Hepatocyte (in vitro differentiated cells): ENCODE measurements around the gene QTRT2. TPM values are rescaled to one million over a fixed set of nuclear protein-coding genes. Genes with fewer than 3 reads are reported as not detected.

Experiments
- DNase-seq: peaks from one replicate; pipeline ENCODE4 v3.0.0-alpha.2; 2016; ENCODE audit warnings: low spot score
- H2AFZ ChIP-seq: fragments of 200-600 bp; sonication (generic); 2 replicates; pipeline ENCODE4 v1.6.0; 2016; ENCODE audit warnings: antibody characterized with exemption, mild to moderate bottlenecking
- H3K27ac ChIP-seq: fragments of 200-600 bp; sonication (generic); 2 replicates; pipeline ENCODE4 v1.5.1; 2016; ENCODE audit warnings: mild to moderate bottlenecking
- H3K27me3 ChIP-seq: fragments of 200-600 bp; sonication (generic); 2 replicates; pipeline ENCODE4 v1.6.1; 2016
- H3K36me3 ChIP-seq: fragments of 200-600 bp; sonication (generic); replicated peaks from 2 replicates; pipeline ENCODE4 v1.5.1; 2016; ENCODE audit warnings: low read depth; ENCODE audit not compliant: insufficient read depth
- H3K4me1 ChIP-seq: fragments of 200-600 bp; sonication (generic); 2 replicates; pipeline ENCODE4 v1.5.1; 2016; ENCODE audit warnings: mild to moderate bottlenecking, moderate library complexity; ENCODE audit not compliant: insufficient read depth
- H3K4me2 ChIP-seq: fragments of 200-600 bp; sonication (generic); 2 replicates; pipeline ENCODE4 v1.6.0; 2016
- H3K4me3 ChIP-seq: fragments of 200-600 bp; sonication (generic); 2 replicates; pipeline ENCODE4 v1.5.1; 2016; ENCODE audit warnings: mild to moderate bottlenecking
- H3K79me2 ChIP-seq: fragments of 200-600 bp; sonication (generic); 2 replicates; pipeline ENCODE4 v1.6.0; 2017; ENCODE audit warnings: mild to moderate bottlenecking
- H3K9me2 ChIP-seq: fragments of 200-600 bp; sonication (generic); replicated peaks from 2 replicates; pipeline ENCODE4 v1.6.0; 2017; ENCODE audit warnings: mild to moderate bottlenecking; ENCODE audit not compliant: insufficient read depth
- H3K9me3 ChIP-seq: fragments of 200-600 bp; sonication (generic); 2 replicates; pipeline ENCODE4 v1.5.1; 2016; ENCODE audit warnings: low read depth, mild to moderate bottlenecking
- H4K20me1 ChIP-seq: fragments of 200-600 bp; sonication (generic); 2 replicates; pipeline ENCODE4 v1.6.0; 2016; ENCODE audit warnings: mild to moderate bottlenecking; ENCODE audit not compliant: insufficient read depth, poor library complexity, severe bottlenecking
- EZH2 ChIP-seq: fragments of 200-600 bp; sonication (generic); IDR thresholded peaks from 2 replicates; pipeline ENCODE4 v1.6.1; 2016; ENCODE audit warnings: antibody characterized with exemption, mild to moderate bottlenecking, borderline replicate concordance
- EZH2phosphoT487 ChIP-seq: fragments of 200-600 bp; sonication (generic); IDR thresholded peaks from one replicate; pipeline ENCODE4 v1.6.1; 2018; ENCODE audit warnings: antibody characterized with exemption, mild to moderate bottlenecking, low read depth, moderate library complexity; ENCODE audit not compliant: unreplicated experiment, severe bottlenecking
- WGBS: methylation state at CpG from one replicate; pipeline ENCODE4 v1.1.6; 2016; ENCODE audit warnings: low lambda C conversion rate; ENCODE audit errors: missing lambda C conversion rate; 5-methylcytosine and 5-hydroxymethylcytosine counted together
- polyA plus RNA-seq: library from polyadenylated mRNA; unstranded; fragments of >200 nt; fragmentation: Nextera tagmentation; extraction: Ambion mirVana; gene quantifications from 2 replicates; pipeline ENCODE4 v1.2.1, GENCODE V29; 2016
- total RNA-seq: library from RNA; depleted of rRNA; stranded (reverse); fragments of >200 nt; gene quantifications from 2 replicates; pipeline ENCODE4 v1.2.3, GENCODE V29; 2014
- TF ChIP-seq, protein P1 (sequence below): fragments of 200-600 bp; sonication (generic); IDR thresholded peaks from 2 replicates; pipeline ENCODE4 v1.5.1; 2016; ENCODE audit warnings: antibody characterized with exemption, mild to moderate bottlenecking; ENCODE audit not compliant: poor library complexity

The QTRT2 gene
- total and polyA plus RNA-seq, 2 experiments from 2014 or later = 7.8 to 18.3 TPM

DNA sequence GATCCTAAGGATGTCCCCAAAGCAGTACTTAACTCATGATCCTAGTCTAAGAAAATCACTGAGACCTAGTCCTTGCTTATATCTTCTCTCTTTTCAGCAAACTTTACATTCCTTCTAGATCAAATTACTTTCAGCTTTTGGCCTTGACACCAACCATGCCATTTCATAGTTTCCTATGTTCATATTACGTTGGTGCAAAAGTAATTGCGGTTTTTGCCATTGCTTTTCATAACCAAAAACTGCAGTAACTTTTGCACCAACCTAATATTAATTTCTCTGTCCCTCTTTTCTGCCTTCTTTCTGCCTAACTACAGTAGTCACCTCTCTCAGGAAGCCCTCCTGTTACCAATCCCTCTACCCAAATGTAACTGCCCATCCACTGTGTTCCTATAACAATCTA lies 37.1 kb upstream of the QTRT2 start:
- no peaks in the 10 kb centered on the region for H4K20me1 ChIP-seq
- H3K27ac ChIP-seq = no peak overlapping the region
- no peaks in the 10 kb centered on the region for H3K36me3 ChIP-seq
- no peaks in the 10 kb centered on the region for H3K79me2 ChIP-seq
- H2AFZ ChIP-seq = no peak overlapping the region
- H3K27me3 ChIP-seq = no peaks in the 10 kb centered on the region
- TF ChIP-seq, protein P1, sequence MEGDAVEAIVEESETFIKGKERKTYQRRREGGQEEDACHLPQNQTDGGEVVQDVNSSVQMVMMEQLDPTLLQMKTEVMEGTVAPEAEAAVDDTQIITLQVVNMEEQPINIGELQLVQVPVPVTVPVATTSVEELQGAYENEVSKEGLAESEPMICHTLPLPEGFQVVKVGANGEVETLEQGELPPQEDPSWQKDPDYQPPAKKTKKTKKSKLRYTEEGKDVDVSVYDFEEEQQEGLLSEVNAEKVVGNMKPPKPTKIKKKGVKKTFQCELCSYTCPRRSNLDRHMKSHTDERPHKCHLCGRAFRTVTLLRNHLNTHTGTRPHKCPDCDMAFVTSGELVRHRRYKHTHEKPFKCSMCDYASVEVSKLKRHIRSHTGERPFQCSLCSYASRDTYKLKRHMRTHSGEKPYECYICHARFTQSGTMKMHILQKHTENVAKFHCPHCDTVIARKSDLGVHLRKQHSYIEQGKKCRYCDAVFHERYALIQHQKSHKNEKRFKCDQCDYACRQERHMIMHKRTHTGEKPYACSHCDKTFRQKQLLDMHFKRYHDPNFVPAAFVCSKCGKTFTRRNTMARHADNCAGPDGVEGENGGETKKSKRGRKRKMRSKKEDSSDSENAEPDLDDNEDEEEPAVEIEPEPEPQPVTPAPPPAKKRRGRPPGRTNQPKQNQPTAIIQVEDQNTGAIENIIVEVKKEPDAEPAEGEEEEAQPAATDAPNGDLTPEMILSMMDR = no peak
- TF ChIP-seq EZH2phosphoT487 (no peak), EZH2 (no peak)
- no peak overlapping the region for H3K4me3 ChIP-seq
- H3K9me3 ChIP-seq = no peaks in the 10 kb centered on the region
- DNase-seq = no peak
- WGBS = 97% methylated on average over 2 of the region's 2 CpGs
- no peaks in the 10 kb centered on the region for H3K9me2 ChIP-seq
- H3K4me1 ChIP-seq = no peaks in the 10 kb centered on the region
- H3K4me2 ChIP-seq = no peak overlapping the region

DNA sequence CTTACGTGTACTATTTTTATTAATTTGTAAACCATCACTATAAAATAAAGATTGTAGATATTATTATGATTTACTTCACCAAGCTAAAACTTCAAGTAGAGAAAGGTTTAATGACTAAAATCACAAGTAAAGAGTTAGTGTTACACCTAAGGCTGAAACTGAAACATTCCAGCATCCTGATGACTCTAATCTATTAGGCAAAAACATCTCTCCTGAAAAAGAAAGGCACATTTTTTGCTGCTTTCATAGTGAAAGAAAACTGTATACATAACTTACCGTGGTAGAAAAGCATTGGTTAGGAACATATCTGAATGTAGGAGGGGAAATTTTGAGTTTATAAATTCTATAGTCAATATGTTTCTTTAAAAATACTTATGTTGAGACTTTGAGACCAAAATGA lies 35.6 kb upstream of the QTRT2 start:
- H3K4me3 ChIP-seq = no peak overlapping the region
- TF ChIP-seq EZH2 (no peak), EZH2phosphoT487 (no peak)
- TF ChIP-seq, protein P1 = no peak
- no peaks in the 10 kb centered on the region for H4K20me1 ChIP-seq
- DNase-seq = no peak
- H3K36me3 ChIP-seq = no peaks in the 10 kb centered on the region
- H3K79me2 ChIP-seq = no peaks in the 10 kb centered on the region
- no peaks in the 10 kb centered on the region for H3K27me3 ChIP-seq
- H3K4me1 ChIP-seq = no peaks in the 10 kb centered on the region
- H3K4me2 ChIP-seq = no peak overlapping the region
- no peak overlapping the region for H3K27ac ChIP-seq
- H2AFZ ChIP-seq = no peak overlapping the region
- no peaks in the 10 kb centered on the region for H3K9me3 ChIP-seq
- WGBS = 90% methylated on average over 2 of the region's 2 CpGs
- no peaks in the 10 kb centered on the region for H3K9me2 ChIP-seq

DNA sequence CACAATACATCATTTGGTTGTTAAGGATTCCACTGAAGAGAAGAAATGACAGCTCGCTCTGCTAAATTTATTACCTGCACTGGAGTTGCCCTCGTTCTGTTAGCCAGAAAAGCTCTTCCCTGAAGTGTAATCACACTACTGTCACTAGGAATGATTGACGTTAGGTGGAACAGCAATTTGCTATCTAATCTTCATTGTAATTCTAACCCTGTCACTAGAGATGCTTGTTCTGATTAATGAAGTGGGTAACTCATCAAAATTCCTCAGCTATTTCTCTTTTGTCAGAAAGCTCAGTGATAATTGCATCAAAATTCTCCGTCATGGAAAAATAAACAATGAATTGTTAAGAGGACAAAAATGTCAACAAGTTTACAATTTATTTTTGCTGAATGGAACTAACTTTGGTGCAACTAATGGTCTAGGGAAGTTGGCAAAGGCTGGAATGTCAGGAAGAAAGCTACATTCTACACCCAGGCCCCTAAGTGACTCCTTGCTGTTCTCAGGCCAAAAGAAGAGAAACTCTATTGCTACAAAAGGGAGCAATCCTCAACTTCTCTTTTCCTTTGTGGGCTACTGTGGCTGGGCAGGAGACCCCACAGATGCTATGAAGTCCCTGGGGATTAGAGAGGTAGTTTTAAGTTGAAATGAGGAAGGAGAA lies 34.3 kb upstream of the QTRT2 start:
- Histone ChIP-seq H3K9me3 (no peaks in the 10 kb centered on the region), H3K27me3 (no peaks in the 10 kb centered on the region), H3K79me2 (no peaks in the 10 kb centered on the region), H3K4me2 (no peak overlapping the region), H2AFZ (no peak overlapping the region), H4K20me1 (no peaks in the 10 kb centered on the region), H3K9me2 (no peaks in the 10 kb centered on the region), H3K4me3 (no peak overlapping the region), H3K27ac (no peak overlapping the region), H3K36me3 (no peaks in the 10 kb centered on the region), H3K4me1 (no peaks in the 10 kb centered on the region)
- TF ChIP-seq EZH2 (no peak), EZH2phosphoT487 (no peak)
- TF ChIP-seq, protein P1 = no peak
- 44% methylated on average over 4 of the region's 4 CpGs for WGBS
- no peak for DNase-seq

DNA sequence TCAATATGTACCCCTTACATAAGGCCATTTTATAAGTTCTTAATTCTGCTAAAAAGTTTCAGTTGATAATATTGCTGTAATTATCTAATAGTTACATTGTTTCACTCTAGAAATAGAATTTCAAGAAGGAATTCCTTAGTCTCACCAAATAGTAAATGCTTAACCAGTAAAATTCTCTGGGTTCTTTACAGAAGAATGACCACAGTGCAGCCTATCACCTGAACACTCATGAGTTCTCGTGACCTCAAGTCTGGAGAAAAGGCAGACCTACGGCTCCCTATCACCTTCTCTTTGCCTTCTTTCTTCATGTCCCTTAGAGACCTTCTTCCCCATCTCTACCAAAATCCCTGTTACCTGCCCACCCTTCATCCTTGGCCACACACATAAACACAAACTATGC lies 31.1 kb upstream of the QTRT2 start:
- 86% methylated on average over 2 of the region's 2 CpGs for WGBS

More for the DNA sequence above, 31.1 kb upstream of the QTRT2 start:
- H4K20me1 ChIP-seq = no peaks in the 10 kb centered on the region
- H3K9me2 ChIP-seq = no peaks in the 10 kb centered on the region
- H3K9me3 ChIP-seq = no peaks in the 10 kb centered on the region
- H3K4me2 ChIP-seq = no peak overlapping the region
- H3K36me3 ChIP-seq = no peaks in the 10 kb centered on the region
- no peak overlapping the region for H3K4me3 ChIP-seq
- no peak for TF ChIP-seq EZH2phosphoT487
- TF ChIP-seq EZH2 = no peak
- TF ChIP-seq, protein P1 = no peak
- no peak overlapping the region for H3K27ac ChIP-seq
- H3K4me1 ChIP-seq = no peaks in the 10 kb centered on the region
- no peak for DNase-seq
- H2AFZ ChIP-seq = no peak overlapping the region
- H3K27me3 ChIP-seq = no peaks in the 10 kb centered on the region
- no peaks in the 10 kb centered on the region for H3K79me2 ChIP-seq
